Hepatic stellate cell (primary cell): ENCODE measurements around the gene FRA10AC1.
A peak's percentile ranks its signal among the peaks of the same experiment; 100 is the strongest.
"Not testable (repeated sequence)": the region's sequence is repeated elsewhere in the genome, so short reads cannot be mapped to it uniquely, and the experiment has no call there.

ENCODE experiments used
- DNase-seq: peaks from one replicate; pipeline ENCODE4 v3.0.0; 2011; ENCODE audit warnings: low spot score

FRA10AC1 gene

DNA sequence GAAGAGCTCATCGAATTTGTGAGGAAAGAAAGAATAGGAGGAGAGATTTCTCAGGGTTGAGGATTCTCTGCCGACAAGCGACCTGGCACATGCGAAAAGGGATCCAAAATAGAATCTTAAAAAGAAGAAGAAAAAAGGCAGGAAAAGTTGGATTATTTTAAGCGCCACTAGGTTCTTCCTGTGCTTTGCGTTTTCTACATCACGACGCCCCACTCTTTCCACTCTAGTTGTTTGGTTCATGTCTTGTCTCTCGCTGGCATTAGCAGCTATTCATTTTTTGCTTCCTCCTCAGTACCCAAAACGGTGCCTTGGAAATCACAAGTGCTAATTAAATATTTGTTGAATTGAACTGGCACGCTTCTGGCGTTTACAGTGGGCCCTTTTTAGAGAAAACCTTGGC is 674 bp upstream of the FRA10AC1 start:
- no peak for DNase-seq

DNA sequence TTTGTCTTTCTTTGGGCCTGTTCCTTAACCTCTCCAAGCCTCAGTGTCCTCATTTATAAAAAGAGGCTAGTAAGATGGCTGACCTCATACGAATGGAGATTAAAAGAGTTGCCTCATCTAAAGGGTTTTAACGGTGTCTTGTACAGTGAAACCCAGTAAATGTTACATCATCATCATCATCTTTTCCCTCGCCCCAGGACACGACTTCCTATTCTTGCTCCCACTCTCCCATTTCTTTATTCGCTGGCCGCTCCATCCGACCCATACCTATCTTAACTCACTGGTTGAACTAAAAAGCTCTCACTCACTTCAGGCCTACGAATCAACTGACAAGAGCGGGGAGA is 554 bp downstream of the FRA10AC1 start:
- DNase-seq = peak; percentile 18

DNA sequence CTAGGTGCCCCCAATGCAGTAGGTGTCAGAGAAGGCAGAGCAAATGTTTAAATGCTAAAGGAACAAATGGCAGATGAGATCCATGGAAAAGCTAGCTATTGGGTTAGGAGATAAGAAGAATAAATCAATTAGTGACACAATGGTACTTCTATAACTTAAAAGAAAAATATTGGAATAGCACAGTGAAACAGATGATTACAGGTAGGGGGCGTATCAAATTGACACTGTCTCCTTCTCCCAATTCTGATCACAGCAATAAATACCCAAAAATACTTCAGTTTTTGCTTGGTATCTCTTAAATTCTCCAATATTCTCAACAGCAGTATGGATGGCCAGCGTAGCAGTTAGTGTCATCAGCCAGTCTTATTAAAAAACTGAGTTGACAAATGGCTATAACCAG is 5.2 kb downstream of the FRA10AC1 start:
- DNase-seq = no peak

DNA sequence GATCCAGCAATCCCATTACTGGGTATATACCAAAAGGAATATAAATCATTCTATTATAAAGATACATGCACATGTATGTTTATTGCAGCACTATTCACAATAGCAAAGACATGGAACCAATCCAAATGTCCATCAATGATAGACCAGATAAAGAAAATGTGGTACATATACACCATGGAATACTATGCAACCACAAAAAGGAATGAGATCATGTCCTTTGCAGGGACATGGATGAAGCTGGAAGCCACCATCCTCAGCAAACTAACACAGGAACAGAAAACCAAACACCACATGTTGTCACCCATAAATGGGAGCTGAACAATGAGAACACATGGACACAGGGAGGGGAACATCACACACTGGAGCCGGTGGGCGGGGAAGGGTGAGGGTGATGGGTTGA is 5.8 kb downstream of the FRA10AC1 start:
- DNase-seq = not testable (repeated sequence)

DNA sequence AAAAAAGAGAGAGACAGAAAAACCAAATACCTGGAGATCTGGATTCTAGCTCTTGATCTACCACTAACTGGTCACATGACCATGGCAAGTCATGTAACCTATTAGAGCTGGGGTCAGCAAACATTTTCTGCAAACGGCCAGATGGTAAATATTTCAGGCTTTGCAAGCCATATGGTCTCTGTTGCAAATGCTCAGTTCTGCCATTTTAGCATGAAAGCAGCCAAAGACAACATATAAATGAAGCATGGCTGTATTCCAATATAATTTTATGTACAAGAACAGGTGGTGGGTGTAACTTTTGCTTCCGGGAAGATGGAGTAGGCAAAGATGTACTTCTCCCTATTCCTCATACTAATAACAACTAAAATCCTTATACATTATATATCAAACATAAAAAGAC is 6.7 kb downstream of the FRA10AC1 start:
- no peak for DNase-seq

DNA sequence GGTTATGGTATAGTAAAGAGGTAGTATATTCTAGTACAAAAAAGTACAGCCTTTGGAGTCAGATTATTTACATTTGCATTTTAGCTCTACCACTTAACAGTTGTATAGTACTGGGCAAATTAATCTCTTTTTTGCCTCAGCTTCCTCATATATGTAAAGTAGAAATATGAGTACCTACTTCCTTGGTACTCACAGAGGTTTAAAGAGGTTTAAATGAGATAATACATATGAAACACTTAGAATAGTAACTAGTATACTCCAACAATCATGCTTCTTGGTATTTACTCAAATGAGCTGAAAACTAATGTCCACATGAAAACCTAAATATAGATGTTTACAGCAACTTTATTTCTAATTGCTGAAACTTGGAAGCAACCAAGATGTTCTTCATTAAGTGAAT is 14.7 kb downstream of the FRA10AC1 start:
- no peak for DNase-seq

DNA sequence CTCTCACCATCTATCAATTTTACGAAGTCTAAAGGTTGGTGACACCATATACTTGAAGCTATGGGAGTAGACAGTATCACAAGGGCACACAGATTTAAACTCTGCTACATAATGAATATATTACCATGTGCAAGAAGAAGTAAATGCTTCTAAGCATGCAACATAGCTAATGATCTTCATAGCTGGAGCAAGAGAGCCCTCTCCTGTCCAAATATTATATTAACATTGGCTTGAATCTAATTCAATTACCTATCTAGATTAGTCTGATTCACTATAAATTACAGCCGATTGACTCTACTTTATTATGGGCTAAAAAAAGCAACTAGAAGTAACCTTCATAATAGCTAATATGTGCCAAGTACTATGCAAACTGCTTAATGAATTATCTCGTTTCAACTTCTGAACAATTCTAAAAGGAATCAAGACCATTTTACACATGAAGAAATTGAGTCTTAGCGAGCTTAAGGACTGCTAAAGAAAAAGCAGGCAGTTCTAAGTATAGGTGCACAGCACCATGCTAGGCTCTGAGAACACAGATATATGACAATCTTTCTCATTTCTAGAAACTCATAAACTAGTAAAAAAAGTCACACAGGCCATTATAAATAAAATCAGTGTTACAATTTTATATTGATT is 21.9 kb downstream of the FRA10AC1 start:
- peak; percentile 6 for DNase-seq

DNA sequence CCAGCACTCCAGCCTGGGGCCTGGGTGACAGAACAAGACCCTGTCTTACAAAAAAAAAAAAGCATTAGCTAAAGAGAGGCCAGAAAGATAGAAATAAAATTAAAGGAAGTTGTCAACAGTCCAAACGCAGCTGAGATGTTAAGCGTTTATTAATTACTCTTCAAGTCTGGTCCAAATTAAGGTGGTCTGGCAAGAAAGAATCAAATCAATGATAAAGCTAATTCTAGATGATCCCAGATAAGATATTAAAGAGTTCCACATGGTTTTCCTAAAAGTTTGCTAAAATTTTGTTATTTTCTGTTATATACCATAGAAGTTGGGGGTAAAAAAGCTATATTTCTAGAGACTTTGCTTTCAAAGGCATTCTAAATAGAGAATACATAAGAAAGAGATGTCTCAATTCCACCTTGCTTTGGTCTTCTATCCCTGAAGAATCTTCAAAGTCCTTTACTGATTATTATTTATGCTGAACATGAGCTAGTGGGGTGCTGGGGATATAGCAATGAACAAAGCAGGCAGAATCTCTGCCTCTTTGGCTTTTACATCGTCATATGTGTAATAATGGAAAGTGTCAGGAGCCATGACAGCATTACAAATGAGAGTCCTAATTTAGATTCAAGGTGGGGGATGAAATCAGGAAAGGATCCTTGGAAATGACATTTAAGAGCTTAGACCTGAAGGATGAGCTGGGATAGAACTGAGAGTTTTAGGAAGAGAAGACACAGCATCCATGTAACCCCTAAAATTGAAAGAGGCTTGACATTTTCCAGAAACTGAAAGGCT is 23.4 kb downstream of the FRA10AC1 start:
- no peak for DNase-seq

DNA sequence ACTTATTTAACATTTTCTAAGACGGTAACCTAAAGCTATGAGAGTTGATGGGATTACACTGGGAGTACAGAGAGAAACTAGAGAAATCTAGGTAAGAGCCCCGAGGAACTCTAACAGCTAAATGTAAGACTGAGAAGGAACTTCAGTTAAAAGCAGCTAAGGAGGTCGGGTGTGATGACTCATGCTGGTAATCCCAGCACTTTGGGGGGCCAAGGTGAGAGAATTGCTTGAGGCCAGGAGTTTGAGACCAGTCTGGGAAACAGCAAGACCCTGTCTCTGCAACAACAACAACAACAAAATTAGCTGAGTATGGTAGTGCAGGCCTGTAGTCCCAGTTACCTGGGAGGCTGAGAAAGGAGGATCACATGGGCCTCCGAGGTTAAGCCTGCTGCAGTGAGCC is 24.0 kb downstream of the FRA10AC1 start:
- no peak for DNase-seq

DNA sequence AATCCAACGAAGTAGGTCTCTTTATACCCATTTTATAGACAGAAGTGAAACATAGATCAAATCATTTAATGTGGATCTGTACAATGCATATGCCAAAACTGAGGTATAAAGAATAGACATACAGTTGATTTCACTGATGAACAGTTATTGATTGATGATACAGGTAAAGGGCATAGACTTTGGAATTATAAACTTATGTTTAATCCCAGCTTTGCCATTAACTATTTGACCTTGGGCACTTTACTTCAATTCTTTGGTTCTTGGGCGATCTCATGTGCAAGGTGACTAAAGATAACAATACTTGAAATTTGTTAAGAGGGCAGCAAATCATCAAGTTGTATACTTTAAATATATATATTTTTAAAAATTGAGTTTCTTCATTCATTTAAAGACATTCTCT is 28.6 kb downstream of the FRA10AC1 start:
- no peak for DNase-seq

DNA sequence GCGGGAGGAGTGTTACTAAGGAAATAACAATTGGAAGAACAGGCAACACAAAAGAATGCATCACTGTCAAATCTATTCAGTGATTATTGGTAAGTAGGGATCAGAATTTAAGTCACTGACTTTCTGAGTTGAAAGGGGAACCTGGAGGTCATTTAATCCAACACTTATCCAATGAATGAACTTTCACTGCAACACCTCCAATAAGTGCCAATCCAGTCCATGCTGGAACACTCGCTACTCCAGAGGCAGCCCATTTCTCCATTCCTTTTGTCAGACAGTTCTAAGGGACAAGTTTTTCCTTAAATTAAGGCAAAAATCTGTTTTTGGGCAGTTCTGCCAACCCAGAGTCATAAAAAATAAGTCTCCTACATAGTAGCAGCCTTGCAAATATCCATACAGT is 29.5 kb downstream of the FRA10AC1 start:
- no peak for DNase-seq

DNA sequence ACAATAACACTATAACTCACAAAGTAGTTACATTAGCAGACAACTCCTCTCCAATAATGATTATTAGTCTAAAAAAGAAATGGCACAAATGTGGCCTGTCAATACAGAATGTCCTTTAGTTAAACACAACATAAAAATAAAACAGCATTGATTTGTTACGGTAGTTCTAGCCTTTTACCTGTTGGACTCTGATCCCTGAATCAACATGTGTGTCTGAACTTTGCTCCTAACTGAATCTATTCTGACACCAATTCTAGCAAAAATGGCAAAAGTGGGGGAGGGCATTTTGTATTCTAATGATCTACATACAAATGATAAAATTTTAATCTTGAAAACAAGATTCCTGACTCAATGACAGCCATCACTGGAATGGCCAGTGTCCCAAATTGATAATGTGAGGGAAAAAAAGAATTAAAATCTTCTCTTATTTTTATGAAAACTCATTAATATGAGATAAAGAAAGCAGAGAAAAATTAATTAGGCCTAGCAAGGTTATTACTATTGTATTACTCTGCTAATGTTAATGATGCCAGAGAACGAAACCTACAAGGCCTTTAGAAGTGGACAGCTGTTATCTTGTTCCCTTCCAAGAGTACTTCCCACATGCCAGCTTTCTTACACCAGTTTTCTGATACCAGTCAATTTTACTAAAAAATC is 30.2 kb downstream of the FRA10AC1 start:
- no peak for DNase-seq

DNA sequence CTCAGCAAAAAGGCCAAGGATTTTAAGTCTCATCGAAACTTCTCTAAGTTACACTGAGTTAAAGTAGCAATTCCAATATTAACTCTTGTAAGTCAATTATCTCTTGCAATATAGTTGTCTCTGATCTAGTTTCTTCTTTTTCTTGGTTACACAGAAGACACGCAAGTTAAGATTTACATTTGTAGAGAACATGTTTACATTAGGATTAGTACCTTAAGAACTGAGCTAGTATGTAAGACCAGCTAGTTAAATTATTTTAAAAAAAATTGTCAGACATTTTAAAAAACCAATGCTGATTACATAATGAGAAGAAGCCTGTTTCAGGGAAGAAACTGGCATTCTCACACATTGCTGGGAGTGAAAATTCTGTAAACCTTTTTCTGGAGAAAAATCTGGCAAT is 31.4 kb downstream of the FRA10AC1 start:
- no peak for DNase-seq

DNA sequence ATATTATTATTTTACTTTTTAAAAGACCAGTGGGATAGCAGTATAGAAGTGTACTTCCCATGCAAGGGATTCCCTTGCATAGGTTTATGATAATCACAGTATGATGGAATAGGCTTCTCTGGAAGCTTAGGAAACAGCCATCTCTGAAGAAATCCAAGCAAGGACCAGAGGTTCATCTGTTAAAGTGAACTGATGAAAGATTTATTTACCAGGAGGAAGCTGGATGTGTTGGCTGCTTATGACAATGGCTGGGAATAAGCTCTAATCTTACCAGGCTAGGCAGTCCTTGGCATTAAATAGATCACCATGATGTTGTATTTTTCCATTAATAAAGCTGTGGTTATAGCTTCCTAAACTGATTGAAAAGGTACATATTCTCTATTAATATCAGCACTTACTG is 32.0 kb downstream of the FRA10AC1 start:
- no peak for DNase-seq

DNA sequence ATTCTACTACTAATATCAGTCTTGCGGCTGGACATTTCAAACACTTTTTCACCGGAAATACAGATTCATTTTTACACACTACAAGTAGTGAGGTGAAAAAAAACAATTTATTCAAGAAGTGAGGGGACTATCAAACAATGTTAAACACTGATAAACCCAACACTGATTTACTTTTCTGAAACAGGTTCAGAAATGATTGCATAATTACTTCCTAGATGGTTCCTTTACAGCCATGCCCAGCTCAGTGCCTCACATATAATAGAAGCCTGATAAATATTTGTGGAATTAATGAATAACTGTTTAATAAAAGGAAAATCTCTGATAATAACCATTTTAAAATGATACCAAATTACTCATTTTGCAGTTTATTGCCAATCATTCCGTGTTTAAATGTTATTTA is 34.6 kb downstream of the FRA10AC1 start:
- no peak for DNase-seq

DNA sequence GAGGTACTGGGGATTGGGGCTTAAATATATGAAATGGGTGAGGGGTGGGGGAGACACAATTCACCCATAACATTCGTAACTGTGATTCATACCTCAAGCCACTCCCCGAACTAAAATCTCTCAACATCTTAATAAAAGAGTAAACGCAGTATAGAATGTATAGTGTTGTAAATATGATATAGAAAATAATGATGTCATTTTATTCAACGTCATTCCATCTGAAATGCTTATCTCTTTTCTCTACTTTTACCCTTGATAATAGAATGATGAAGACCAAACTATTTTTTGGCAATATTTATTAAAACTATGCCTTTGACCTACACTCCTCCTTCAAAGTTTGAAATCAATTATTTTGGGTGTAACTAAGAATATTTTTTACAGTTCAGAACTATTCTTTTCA is 36.4 kb downstream of the FRA10AC1 start:
- no peak for DNase-seq

DNA sequence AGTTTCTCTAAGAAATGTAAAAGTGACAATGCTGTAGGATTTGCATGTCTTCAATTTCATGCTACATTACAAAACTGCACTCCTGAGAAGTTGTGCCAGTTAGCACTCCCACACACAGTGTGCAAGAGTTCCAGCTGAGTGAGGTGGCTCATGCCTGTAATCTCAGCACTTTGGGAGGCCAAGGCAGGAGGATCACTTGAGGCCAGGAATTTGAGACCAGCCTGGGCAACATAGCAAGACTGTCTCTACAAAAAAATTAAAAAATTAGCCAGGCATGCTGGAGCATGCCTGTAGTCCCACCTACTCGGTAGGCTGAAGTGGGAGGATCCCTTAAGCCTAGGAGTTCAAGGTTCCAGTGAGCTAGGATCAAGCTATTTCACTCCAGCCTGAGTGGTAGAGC is 44.6 kb downstream of the FRA10AC1 start:
- no peak for DNase-seq

DNA sequence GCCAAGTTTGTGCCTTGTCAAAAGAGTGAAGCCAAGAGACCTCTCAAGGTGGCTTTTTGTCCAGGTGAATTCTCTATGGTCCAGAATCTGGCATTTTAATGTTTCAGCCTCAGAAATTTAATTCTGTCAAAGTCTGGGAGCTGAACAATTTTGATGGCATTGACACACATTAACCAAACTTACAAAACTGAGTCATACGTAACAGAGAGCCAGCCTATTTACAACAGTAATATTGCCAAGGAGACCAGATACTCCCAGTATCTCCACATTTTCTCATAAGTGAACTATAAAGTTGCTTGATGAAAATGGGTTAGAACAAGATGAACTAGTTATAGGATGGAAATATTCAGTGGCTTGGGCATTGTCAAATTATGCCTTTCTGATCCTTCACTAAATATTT is 46.2 kb downstream of the FRA10AC1 start:
- DNase-seq = no peak

DNA sequence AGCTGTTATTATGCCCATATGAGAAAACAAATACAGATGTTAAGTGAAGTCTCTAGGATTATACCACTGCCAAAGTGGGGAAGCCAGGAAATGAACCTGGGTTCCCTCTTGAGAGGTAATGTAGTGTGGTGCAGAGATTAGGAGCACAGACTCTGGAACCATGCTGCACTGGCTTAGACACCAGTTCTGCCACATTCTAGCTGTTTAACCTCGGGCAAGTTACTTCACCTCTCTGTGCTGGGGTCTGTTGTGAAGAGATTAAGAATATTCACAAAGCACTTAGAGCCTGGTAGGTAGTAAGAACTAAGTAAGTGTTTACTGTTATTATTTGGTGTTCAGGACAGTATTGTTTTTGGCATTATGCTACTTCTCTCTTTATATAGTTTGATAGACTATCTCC is 48.2 kb downstream of the FRA10AC1 start:
- no peak for DNase-seq

DNA sequence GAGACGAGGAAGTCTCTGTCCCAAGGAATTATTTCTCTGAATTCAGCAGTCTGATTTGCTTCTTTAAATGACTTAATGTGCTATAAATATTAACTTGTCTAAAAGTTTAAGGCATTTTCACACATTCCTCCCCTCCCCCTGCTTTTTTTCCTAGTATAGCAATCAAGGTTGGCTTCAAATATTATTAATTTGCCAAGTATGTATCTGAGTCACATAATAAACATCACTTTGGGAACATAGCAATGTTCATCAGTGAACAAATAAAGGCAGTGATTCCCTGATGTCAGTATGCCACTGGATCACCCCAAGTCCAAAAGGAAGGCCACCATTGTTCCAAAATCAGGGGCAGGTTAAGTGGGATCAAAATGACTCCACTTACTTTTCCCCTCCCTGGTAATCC is 49.5 kb downstream of the FRA10AC1 start:
- DNase-seq = no peak

DNA sequence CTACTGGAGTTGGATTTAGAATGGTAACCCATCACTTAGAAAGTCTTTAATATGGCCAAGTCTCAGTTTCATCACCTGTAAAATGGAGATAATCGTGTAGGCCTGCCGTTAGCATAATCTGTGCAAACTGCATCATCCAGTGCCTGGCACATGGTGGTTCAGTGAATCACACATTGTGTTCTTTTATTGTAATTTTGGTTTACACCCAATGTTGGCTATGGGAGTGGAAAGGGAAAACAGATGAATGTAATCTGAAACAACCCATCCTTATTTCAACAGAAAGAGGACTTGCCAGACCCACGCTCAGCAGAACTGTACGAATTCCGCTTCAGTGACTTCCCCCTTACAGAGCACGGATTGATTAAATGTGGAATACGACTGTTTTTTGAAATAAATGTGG is 62.6 kb downstream of the FRA10AC1 start:
- no peak for DNase-seq

DNA sequence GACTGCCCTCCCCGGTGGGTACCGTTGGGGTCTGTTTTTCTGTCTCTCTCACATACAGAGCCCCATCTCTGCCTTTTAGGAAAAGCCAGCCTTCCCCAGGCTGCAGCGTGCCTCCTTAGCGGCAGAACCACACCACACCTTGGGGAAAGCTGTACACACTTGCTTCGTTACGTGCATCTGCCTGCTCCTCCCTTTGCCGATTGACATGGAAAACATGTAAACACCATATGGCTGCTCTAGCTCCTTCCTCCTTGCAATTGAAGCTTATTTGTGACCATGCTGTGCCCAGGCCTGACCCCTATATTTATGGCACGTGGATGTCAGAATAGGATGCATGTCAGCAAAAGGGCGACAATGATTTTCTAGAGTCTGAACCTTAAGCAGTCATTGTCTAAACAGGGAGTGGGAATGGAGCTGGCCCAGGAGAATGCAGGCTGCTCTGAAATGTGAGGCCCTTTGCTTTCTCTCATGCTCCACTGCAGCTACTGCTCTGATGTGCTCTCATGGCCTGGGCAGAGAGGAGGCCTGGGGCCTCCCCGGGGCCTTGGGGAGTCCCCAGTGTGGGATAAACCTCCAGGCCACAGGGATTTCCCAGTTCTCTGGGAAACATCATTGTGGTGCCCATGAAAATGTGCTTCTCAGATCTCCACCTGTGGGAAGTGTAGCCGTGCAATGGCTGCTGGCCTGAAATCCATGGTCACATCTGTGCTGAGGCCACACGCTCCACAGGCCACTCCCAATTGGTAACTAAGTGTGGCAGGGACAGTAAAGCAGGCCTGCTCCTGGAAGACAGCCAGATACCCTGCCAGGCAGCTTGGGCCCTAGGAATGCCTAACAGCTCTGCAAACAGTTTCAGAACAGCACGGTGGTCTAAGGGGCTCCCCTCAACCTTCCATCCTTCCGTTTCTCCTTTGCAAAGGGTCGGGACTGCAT is 71.5 kb downstream of the FRA10AC1 start:
- no peak for DNase-seq
